Umbilical cord (tissue), 2 donors: Measurements from ENCODE around the gene DGCR2. TPM values are rescaled to one million over a fixed set of nuclear protein-coding genes. Genes with fewer than 3 reads are reported as not detected.
"Not testable (repeated sequence)": the region's sequence is repeated elsewhere in the genome, so short reads cannot be mapped to it uniquely, and the experiment has no call there.

Experiments
- DNase-seq: peaks from one replicate; pipeline ENCODE4 v3.0.0-alpha.2; 2015; ENCODE audit warnings: low spot score
- total RNA-seq: library from RNA; depleted of rRNA; stranded (reverse); fragments of >200 nt; gene quantifications from one replicate; pipeline ENCODE4 v1.2.3, GENCODE V29; 2014; ENCODE audit warnings: low replicate concordance; ENCODE audit not compliant: insufficient read depth

Gene DGCR2
- 47.4 TPM for total RNA-seq

- DNase-seq = peak; percentile 98
These were observed at the start of gene DGCR2 for GRCh38 chr22:19122143-19122751. Gene DGCR2, minus strand, starts transcription at chr22:19122412. Its CDS starts 206 bp downstream, at chr22:19122206.

GRCh38 chr22:19169947-19170318, 47.7 kb upstream of the DGCR2 start:
- DNase-seq = no peak

- DNase-seq = no peak
These were observed 47.1 kb upstream of the DGCR2 start for GRCh38 chr22:19169002-19169946.

- DNase-seq = no peak
These were observed 46.1 kb upstream of the DGCR2 start for GRCh38 chr22:19168088-19168890.

- no peak for DNase-seq
These were observed 45.1 kb upstream of the DGCR2 start for GRCh38 chr22:19167106-19167869.

GRCh38 chr22:19166421-19166820, 44.2 kb upstream of the DGCR2 start:
- DNase-seq = no peak

GRCh38 chr22:19164425-19164824, 42.2 kb upstream of the DGCR2 start:
- DNase-seq = no peak

GRCh38 chr22:19158649-19159048, 36.4 kb upstream of the DGCR2 start:
- not testable (repeated sequence) for DNase-seq

GRCh38 chr22:19156109-19156508, 33.9 kb upstream of the DGCR2 start:
- not testable (repeated sequence) for DNase-seq

- no peak for DNase-seq
These were observed 31.0 kb upstream of the DGCR2 start for GRCh38 chr22:19152942-19153883.

GRCh38 chr22:19151329-19152191, 29.3 kb upstream of the DGCR2 start:
- no peak for DNase-seq

- DNase-seq = no peak
These were observed 28.5 kb upstream of the DGCR2 start for GRCh38 chr22:19150482-19151328.

- DNase-seq = no peak
These were observed 27.8 kb upstream of the DGCR2 start, which contains the start of gene GSC2 for GRCh38 chr22:19149991-19150390. Gene GSC2, minus strand, starts transcription at chr22:19150292. Its CDS starts 9 bp downstream, at chr22:19150283.

GRCh38 chr22:19149047-19149883, 27.1 kb upstream of the DGCR2 start:
- no peak for DNase-seq

GRCh38 chr22:19148417-19149046, 26.3 kb upstream of the DGCR2 start:
- no peak for DNase-seq

- no peak for DNase-seq
These were observed 25.1 kb upstream of the DGCR2 start for GRCh38 chr22:19147195-19147780.
